Thyroid gland (tissue), 4 donors: ENCODE data around the gene GLCCI1. TPM values are rescaled to one million over a fixed set of nuclear protein-coding genes. Genes with fewer than 3 reads are reported as not detected.

Source experiments
- DNase-seq, 2 donors: peaks; one replicate each; pipeline ENCODE4 v3.0.0-alpha.2; 2019
- H3K27ac ChIP-seq, 3 donors: fragments of 200-600 bp; sonication (generic); 1 replicate in 2 of 3; 2 replicates in 1 of 3; pipeline ENCODE4 v1.5.1; 2016 to 2019; ENCODE audit warnings: mild to moderate bottlenecking in 1 of 3, moderate library complexity in 1 of 3
- H3K27me3 ChIP-seq: fragments of 200-600 bp; sonication (generic); one replicate; pipeline ENCODE4 v1.5.1; 2019
- H3K36me3 ChIP-seq, 2 donors: fragments of 200-600 bp; sonication (generic); one replicate each; pipeline ENCODE4 v1.5.1; 2016 to 2019
- H3K4me1 ChIP-seq, 2 donors: fragments of 200-600 bp; sonication (generic); one replicate each; pipeline ENCODE4 v1.5.1; 2017 to 2019
- H3K4me3 ChIP-seq, 3 donors: fragments of 200-600 bp; sonication (generic); replicated peaks in 1 of 3; 1 replicate in 2 of 3; 2 replicates in 1 of 3; pipeline ENCODE4 v1.5.1; 2016; ENCODE audit warnings: mild to moderate bottlenecking in 1 of 3
- H3K9me3 ChIP-seq: fragments of 200-600 bp; sonication (generic); one replicate; pipeline ENCODE4 v1.5.1; 2017
- CTCF ChIP-seq, 6 experiments: fragments of 200-600 bp in 3 of 6; fragments of 450-650 bp in 3 of 6; sonication (generic) in 3 of 6; IDR thresholded peaks; one replicate each; pipeline ENCODE4 v1.5.1; 2016 to 2019; ENCODE audit warnings: antibody characterized with exemption in 6 of 6, mild to moderate bottlenecking in 2 of 6, inconsistent platforms in 1 of 6, moderate library complexity in 1 of 6
- POLR2A ChIP-seq, 2 donors: fragments of 450-650 bp; IDR thresholded peaks; one replicate each; pipeline ENCODE4 v1.6.1; 2017; ENCODE audit warnings: antibody characterized with exemption in 2 of 2, mild to moderate bottlenecking in 2 of 2, moderate library complexity in 1 of 2
- WGBS, 2 donors: methylation state at CpG; one replicate each; pipeline ENCODE4 v1.1.5; 2017; 5-methylcytosine and 5-hydroxymethylcytosine counted together
- intact Hi-C: fragments of 100-400 bp; cut with DNase I; formaldehyde crosslinking; loops from one replicate; pipeline ENCODE4 v1.15.1; 2023
- total RNA-seq, 4 donors: library from RNA; depleted of rRNA; stranded (reverse); fragments of >200 nt; gene quantifications; one replicate each; pipeline ENCODE4 v1.2.3, GENCODE V29; 2016

Gene GLCCI1
- total RNA-seq, 4 donors from 2014 or later = 64.1 to 115 (median 68.9) TPM

GRCh38 chr7:7922684-7923385 lies 45.8 kb upstream of the GLCCI1 start:
- intact Hi-C loops = no loop called here
- 23 to 28% methylated on average over 7 of the region's 7 CpGs for WGBS, 2 donors
- DNase-seq = no peak

GRCh38 chr7:7923818-7924217 lies 44.8 kb upstream of the GLCCI1 start:
- intact Hi-C loops = no loop called here
- DNase-seq = no peak
- no peak overlapping the region for H3K4me3 ChIP-seq
- H3K36me3 ChIP-seq = no peaks in the 10 kb centered on the region
- H3K9me3 ChIP-seq = no peaks in the 10 kb centered on the region
- peak overlapping the region in 2 of 3 donors; percentile 81 to 82 for H3K27ac ChIP-seq
- TF ChIP-seq CTCF (IDR thresholded peaks at IDR 0.05) = no peak
- TF ChIP-seq POLR2A (IDR thresholded peaks at IDR 0.05) = no peak
- no peaks in the 10 kb centered on the region for H3K27me3 ChIP-seq
- WGBS, 2 donors = 77 to 85% methylated on average over 1 of the region's 1 CpG
- H3K4me1 ChIP-seq = peaks cover 44 to 55% of the 10 kb centered on the region in 2 donors

More at GRCh38 chr7:7922684-7923385, 45.8 kb upstream of the GLCCI1 start:
- Histone ChIP-seq H3K9me3 (no peaks in the 10 kb centered on the region), H3K36me3 (no peaks in the 10 kb centered on the region), H3K4me1 (peaks cover 48 to 57% of the 10 kb centered on the region in 2 donors), H3K4me3 (no peak overlapping the region), H3K27ac (peak overlapping the region; percentile 80 to 82 (median 81)), H3K27me3 (no peaks in the 10 kb centered on the region)
- no peak for TF ChIP-seq CTCF (IDR thresholded peaks at IDR 0.05)
- no peak for TF ChIP-seq POLR2A (IDR thresholded peaks at IDR 0.05)

GRCh38 chr7:7924303-7924702 lies 44.3 kb upstream of the GLCCI1 start:
- no peak for DNase-seq
- TF ChIP-seq CTCF (IDR thresholded peaks at IDR 0.05) (no peak), POLR2A (IDR thresholded peaks at IDR 0.05) (no peak)
- intact Hi-C loops = no loop called here
- H3K4me1 ChIP-seq = peaks cover 39 to 50% of the 10 kb centered on the region in 2 donors
- H3K27me3 ChIP-seq = no peaks in the 10 kb centered on the region
- peak overlapping the region in 1 of 3 donors; percentile 82 for H3K27ac ChIP-seq
- no peaks in the 10 kb centered on the region for H3K36me3 ChIP-seq
- no peaks in the 10 kb centered on the region for H3K9me3 ChIP-seq
- H3K4me3 ChIP-seq = no peak overlapping the region

GRCh38 chr7:7931626-7932025 lies 37.0 kb upstream of the GLCCI1 start:
- WGBS, 2 donors = 89 to 91% methylated on average over 2 of the region's 2 CpGs
- intact Hi-C loops = no loop called here
- no peak for DNase-seq
- Histone ChIP-seq H3K4me3 (no peak overlapping the region), H3K27ac (no peak overlapping the region), H3K36me3 (no peaks in the 10 kb centered on the region), H3K27me3 (no peaks in the 10 kb centered on the region), H3K4me1 (peaks cover 6 to 7% of the 10 kb centered on the region in 2 donors), H3K9me3 (no peaks in the 10 kb centered on the region)
- no peak for TF ChIP-seq CTCF (IDR thresholded peaks at IDR 0.05)
- no peak for TF ChIP-seq POLR2A (IDR thresholded peaks at IDR 0.05)

GRCh38 chr7:7932553-7932952 lies 36.0 kb upstream of the GLCCI1 start:
- Histone ChIP-seq H3K36me3 (no peaks in the 10 kb centered on the region), H3K4me1 (peaks cover 6 to 7% of the 10 kb centered on the region in 2 donors), H3K27me3 (no peaks in the 10 kb centered on the region), H3K4me3 (no peak overlapping the region), H3K27ac (no peak overlapping the region), H3K9me3 (no peaks in the 10 kb centered on the region)
- intact Hi-C loops = no loop called here
- DNase-seq = no peak
- 96 to 97% methylated on average over 3 of the region's 3 CpGs for WGBS, 2 donors
- TF ChIP-seq POLR2A (IDR thresholded peaks at IDR 0.05) = no peak
- TF ChIP-seq CTCF (IDR thresholded peaks at IDR 0.05) = no peak
